B cell (primary cell): Measurements from ENCODE around the gene TBC1D10A. TPM values are rescaled to one million over a fixed set of nuclear protein-coding genes. Genes with fewer than 3 reads are reported as not detected.

ENCODE experiments used
- ATAC-seq: fragments of 200-7000 bp; cut with Tn5 transposase; one replicate; pipeline ENCODE4 v1.10.0; 2021; ENCODE audit warnings: low read depth, mild to moderate bottlenecking, moderate number of reproducible peaks, moderate library complexity
- CTCF ChIA-PET: fragments of 350-600 bp; sonication (Branson Sonifier 250); formaldehyde crosslinking; loops from one replicate; lab custom pipeline; 2021; ENCODE audit warnings: antibody characterized with exemption, inconsistent platforms; lab: Charles Lee
- POLR2A ChIA-PET: fragments of 350-600 bp; sonication (Branson Sonifier 250); formaldehyde crosslinking; loops from one replicate; lab custom pipeline; 2021; ENCODE audit warnings: antibody characterized with exemption; lab: Charles Lee
- DNase-seq: peaks from one replicate; pipeline ENCODE4 v3.0.0; 2013
- H2AFZ ChIP-seq: 2 replicates; pipeline ENCODE4 v1.6.1; 2012; ENCODE audit warnings: mild to moderate bottlenecking, low read depth, low read length; ENCODE audit not compliant: insufficient read depth, poor library complexity, severe bottlenecking
- H3K27ac ChIP-seq, 2 donors: 1 replicate in 1 of 2; 2 replicates in 1 of 2; pipeline ENCODE4 v1.5.1; 2012 to 2013; ENCODE audit warnings: low read length in 2 of 2, mild to moderate bottlenecking in 2 of 2, moderate library complexity in 1 of 2
- H3K27me3 ChIP-seq, 4 experiments: fragments of 200-600 bp in 1 of 4; sonication (generic) in 1 of 4; replicated peaks in 1 of 4; 1 replicate in 2 of 4; 2 replicates in 2 of 4; pipeline versions ENCODE4 v1.6.1 to v1.7.0; 2013 to 2016; ENCODE audit warnings: low read length in 3 of 4, mild to moderate bottlenecking in 2 of 4, mixed read lengths in 1 of 4, moderate library complexity in 1 of 4; ENCODE audit not compliant: insufficient read depth in 4 of 4, control insufficient read depth in 3 of 4; ENCODE audit errors: control extremely low read depth in 1 of 4
- H3K36me3 ChIP-seq, 2 experiments: replicated peaks in 1 of 2; 1 replicate in 1 of 2; 2 replicates in 1 of 2; pipeline versions ENCODE4 v1.6.1 to v1.7.1; 2013; ENCODE audit warnings: low read length in 1 of 2; ENCODE audit not compliant: insufficient read depth in 2 of 2, control insufficient read depth in 1 of 2; ENCODE audit errors: control extremely low read depth in 1 of 2, extremely low read depth in 1 of 2
- H3K4me1 ChIP-seq, 2 donors: fragments of 200-600 bp in 1 of 2; sonication (generic) in 1 of 2; 1 replicate in 1 of 2; 2 replicates in 1 of 2; pipeline versions ENCODE4 v1.5.1 to v1.6.1; 2013 to 2017; ENCODE audit warnings: low read length in 2 of 2; ENCODE audit not compliant: control insufficient read depth in 2 of 2, insufficient read depth in 2 of 2
- H3K4me2 ChIP-seq: replicated peaks from 2 replicates; pipeline ENCODE3; 2012; ENCODE audit warnings: mild to moderate bottlenecking, low read depth, low read length; ENCODE audit not compliant: poor library complexity, severe bottlenecking
- H3K4me3 ChIP-seq, 5 experiments: fragments of 200-600 bp in 1 of 5; sonication (generic) in 1 of 5; 1 replicate in 3 of 5; 2 replicates in 2 of 5; pipeline versions ENCODE4 v1.5.1 to v1.7.0; 2011 to 2016; ENCODE audit warnings: low read length in 4 of 5, mild to moderate bottlenecking in 4 of 5, low read depth in 2 of 5, control low read depth in 1 of 5, moderate library complexity in 1 of 5; ENCODE audit not compliant: insufficient read depth in 1 of 5; ENCODE audit errors: control extremely low read depth in 1 of 5, extremely low read depth in 1 of 5
- H3K79me2 ChIP-seq: fragments of 200-600 bp; sonication (generic); one replicate; pipeline ENCODE4 v1.6.0; 2016; ENCODE audit warnings: low read length; ENCODE audit not compliant: control insufficient read depth, insufficient read depth
- H3K9ac ChIP-seq: fragments of 200-600 bp; sonication (generic); 2 replicates; pipeline ENCODE4 v1.6.1; 2017; ENCODE audit warnings: mild to moderate bottlenecking, low read length, moderate library complexity
- H3K9me3 ChIP-seq, 3 donors: one replicate each; pipeline versions ENCODE4 v1.6.1 to v1.7.1; 2013; ENCODE audit warnings: low read length in 2 of 3; ENCODE audit not compliant: control insufficient read depth in 2 of 3, insufficient read depth in 1 of 3; ENCODE audit errors: control extremely low read depth in 1 of 3
- H4K20me1 ChIP-seq: 2 replicates; pipeline ENCODE4 v1.6.0; 2012; ENCODE audit warnings: mild to moderate bottlenecking, low read length; ENCODE audit not compliant: insufficient read depth, control insufficient read depth, poor library complexity, severe bottlenecking
- H3K27ac Mint-ChIP-seq: one replicate; pipeline ENCODE4 v1.8.0; 2021; ENCODE audit warnings: mixed read lengths
- H3K27me3 Mint-ChIP-seq: one replicate; pipeline ENCODE4 v1.8.0; 2021; ENCODE audit warnings: mixed read lengths
- H3K4me1 Mint-ChIP-seq: one replicate; pipeline ENCODE4 v1.8.0; 2021; ENCODE audit warnings: mixed read lengths
- H3K4me3 Mint-ChIP-seq: one replicate; pipeline ENCODE4 v1.8.0; 2021; ENCODE audit warnings: mixed read lengths
- H3K9me3 Mint-ChIP-seq: one replicate; pipeline ENCODE4 v1.8.0; 2022; ENCODE audit warnings: mixed read lengths; ENCODE audit not compliant: insufficient read depth
- EZH2 ChIP-seq: IDR thresholded peaks from 2 replicates; pipeline ENCODE4 v1.6.1; 2012; ENCODE audit warnings: borderline replicate concordance, low read depth, mild to moderate bottlenecking, moderate library complexity, low read length; ENCODE audit not compliant: insufficient read depth, poor library complexity, severe bottlenecking
- WGBS: methylation state at CpG from one replicate; pipeline ENCODE4 v1.1.5; 2013; ENCODE audit warnings: missing lambda C conversion rate; ENCODE audit not compliant: insufficient coverage; 5-methylcytosine and 5-hydroxymethylcytosine counted together
- intact Hi-C: fragments of 100-400 bp; cut with micrococcal nuclease; formaldehyde crosslinking; loops from one replicate; pipeline ENCODE4 v1.10.0; 2022
- polyA plus RNA-seq: library from polyadenylated mRNA; depleted of rRNA; stranded (reverse); fragments of >200 nt; gene quantifications from 2 replicates; pipeline ENCODE4 v1.2.3, GENCODE V29; 2012
- total RNA-seq, 2 donors: library from RNA; stranded (reverse); fragments of 120-200 nt in 1 of 2; gene quantifications; 1 replicate in 1 of 2; 2 replicates in 1 of 2; pipeline versions ENCODE4 v1.2.3 to v1.2.4, GENCODE V29; 2013 to 2022
- TF ChIP-seq, protein P1 (sequence below): fragments of 200-600 bp; IDR thresholded peaks from one replicate; pipeline ENCODE4 v1.8.0; 2022; ENCODE audit warnings: antibody characterized with exemption, mild to moderate bottlenecking

Gene TBC1D10A
- total and polyA plus RNA-seq, 2 donors (not counting 1 experiment from before 2014, with no cell fraction given): 45.2 to 58.4 TPM

DNA sequence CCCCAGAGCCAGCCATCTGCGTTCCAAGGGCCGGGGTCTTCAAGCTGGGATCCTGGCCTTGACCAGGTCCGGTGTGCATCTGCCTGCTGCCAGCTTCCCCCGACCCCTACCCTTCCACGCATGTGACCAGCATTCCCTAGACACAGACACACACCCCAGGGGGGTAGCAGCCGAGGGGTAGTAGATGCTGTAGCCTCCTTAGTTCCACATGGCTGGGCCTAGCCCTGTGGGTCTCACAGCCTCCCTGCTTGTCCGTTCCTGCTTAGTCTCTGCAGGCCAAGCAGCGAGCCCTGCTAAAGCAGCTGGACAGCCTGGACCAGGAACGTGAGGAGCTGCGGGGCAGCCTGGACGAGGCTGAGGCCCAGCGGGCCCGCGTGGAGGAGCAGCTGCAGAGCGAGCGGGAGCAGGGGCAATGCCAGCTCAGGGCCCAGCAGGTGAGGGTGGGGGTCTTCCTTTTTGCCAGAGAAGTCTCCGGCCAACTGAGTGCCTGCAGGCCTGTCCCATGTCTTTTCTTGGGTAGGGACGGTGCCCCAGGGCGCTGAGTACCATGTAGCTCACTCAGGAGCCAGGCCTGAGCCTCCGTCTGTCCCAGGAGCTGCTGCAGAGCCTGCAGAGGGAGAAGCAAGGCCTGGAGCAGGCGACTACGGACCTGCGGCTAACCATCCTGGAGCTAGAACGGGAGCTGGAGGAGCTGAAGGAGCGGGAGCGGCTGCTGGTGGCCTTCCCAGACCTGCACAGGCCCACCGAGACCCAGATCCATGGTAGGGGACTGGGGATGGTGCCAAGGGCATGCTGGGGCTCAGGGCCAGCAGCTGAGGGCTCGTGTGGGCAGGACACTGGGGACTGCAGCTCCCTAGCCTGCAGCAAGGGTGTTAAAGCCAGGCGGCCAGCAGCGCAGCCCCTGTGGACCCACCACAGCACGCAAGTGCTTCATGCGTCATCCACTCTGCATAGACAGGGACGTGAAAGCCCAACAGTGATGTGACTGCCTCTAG lies 46.9 kb upstream of the TBC1D10A start:
- Mint-ChIP-seq H3K9me3 (no peaks in the 10 kb centered on the region), H3K27me3 (no peaks in the 10 kb centered on the region), H3K4me1 (no peaks in the 10 kb centered on the region), H3K4me3 (no peak overlapping the region), H3K27ac (no peak overlapping the region)
- H2AFZ ChIP-seq: no peak overlapping the region
- H4K20me1 ChIP-seq: no peaks in the 10 kb centered on the region
- ATAC-seq (no peak), DNase-seq (no peak)
- H3K27me3 ChIP-seq: no peaks in the 10 kb centered on the region
- H3K9ac ChIP-seq: no peak overlapping the region
- H3K9me3 ChIP-seq: no peaks in the 10 kb centered on the region
- POLR2A ChIA-PET: no interaction called here
- no peak overlapping the region for H3K4me2 ChIP-seq
- no peaks in the 10 kb centered on the region for H3K36me3 ChIP-seq
- H3K4me1 ChIP-seq: no peaks in the 10 kb centered on the region
- H3K27ac ChIP-seq: no peak overlapping the region
- CTCF ChIA-PET: interaction anchor here (1.7 to 2.7 kb wide), 2 partner anchors 15 to 86 kb away, joined by 6 to 8 read pairs; no protein-coding TSS in a partner anchor
- no peaks in the 10 kb centered on the region for H3K79me2 ChIP-seq
- WGBS: 94% methylated on average over 33 of the region's 33 CpGs
- H3K4me3 ChIP-seq: no peak overlapping the region
- intact Hi-C loops: no loop called here
- TF ChIP-seq EZH2: no peak
- TF ChIP-seq, protein P1, sequence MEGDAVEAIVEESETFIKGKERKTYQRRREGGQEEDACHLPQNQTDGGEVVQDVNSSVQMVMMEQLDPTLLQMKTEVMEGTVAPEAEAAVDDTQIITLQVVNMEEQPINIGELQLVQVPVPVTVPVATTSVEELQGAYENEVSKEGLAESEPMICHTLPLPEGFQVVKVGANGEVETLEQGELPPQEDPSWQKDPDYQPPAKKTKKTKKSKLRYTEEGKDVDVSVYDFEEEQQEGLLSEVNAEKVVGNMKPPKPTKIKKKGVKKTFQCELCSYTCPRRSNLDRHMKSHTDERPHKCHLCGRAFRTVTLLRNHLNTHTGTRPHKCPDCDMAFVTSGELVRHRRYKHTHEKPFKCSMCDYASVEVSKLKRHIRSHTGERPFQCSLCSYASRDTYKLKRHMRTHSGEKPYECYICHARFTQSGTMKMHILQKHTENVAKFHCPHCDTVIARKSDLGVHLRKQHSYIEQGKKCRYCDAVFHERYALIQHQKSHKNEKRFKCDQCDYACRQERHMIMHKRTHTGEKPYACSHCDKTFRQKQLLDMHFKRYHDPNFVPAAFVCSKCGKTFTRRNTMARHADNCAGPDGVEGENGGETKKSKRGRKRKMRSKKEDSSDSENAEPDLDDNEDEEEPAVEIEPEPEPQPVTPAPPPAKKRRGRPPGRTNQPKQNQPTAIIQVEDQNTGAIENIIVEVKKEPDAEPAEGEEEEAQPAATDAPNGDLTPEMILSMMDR: no peak

DNA sequence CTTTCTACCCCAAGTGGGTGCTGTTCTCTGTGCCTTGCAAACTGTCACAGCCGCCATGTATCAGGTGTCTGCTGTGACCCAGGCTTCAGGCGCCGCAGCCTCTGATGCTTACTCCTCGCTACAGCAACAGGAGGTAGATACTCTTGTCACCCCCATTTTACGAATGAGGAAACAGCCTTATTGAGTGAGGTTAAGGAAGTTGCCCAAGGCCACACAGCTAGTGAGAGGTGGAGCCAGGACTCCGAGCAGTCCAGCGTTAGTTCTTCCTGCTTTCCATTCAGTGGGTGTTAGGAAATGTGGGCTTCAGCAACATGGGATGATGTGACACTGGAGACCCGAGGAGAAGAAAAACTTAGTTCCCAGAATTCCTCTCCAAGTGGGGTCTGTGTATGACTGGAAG lies 46.2 kb upstream of the TBC1D10A start:
- H2AFZ ChIP-seq: no peak overlapping the region
- 87% methylated on average over 5 of the region's 8 CpGs for WGBS
- H3K4me2 ChIP-seq: no peak overlapping the region

More for the DNA sequence above, 46.2 kb upstream of the TBC1D10A start:
- Histone ChIP-seq H3K4me1 (no peaks in the 10 kb centered on the region), H4K20me1 (no peaks in the 10 kb centered on the region), H3K9me3 (no peaks in the 10 kb centered on the region), H3K4me3 (no peak overlapping the region), H3K9ac (no peak overlapping the region), H3K27me3 (no peaks in the 10 kb centered on the region), H3K36me3 (no peaks in the 10 kb centered on the region), H3K79me2 (no peaks in the 10 kb centered on the region), H3K27ac (no peak overlapping the region)
- ATAC-seq (no peak), DNase-seq (no peak)
- no peaks in the 10 kb centered on the region for H3K27me3 Mint-ChIP-seq
- no peak overlapping the region for H3K4me3 Mint-ChIP-seq
- TF ChIP-seq, protein P1: no peak
- TF ChIP-seq EZH2: no peak
- CTCF ChIA-PET: interaction anchor here (2.7 kb wide), 1 partner anchor 85 kb away, joined by 8 read pairs; no protein-coding TSS in a partner anchor
- POLR2A ChIA-PET: no interaction called here
- no peak overlapping the region for H3K27ac Mint-ChIP-seq
- no peaks in the 10 kb centered on the region for H3K4me1 Mint-ChIP-seq
- intact Hi-C loops: no loop called here
- H3K9me3 Mint-ChIP-seq: no peaks in the 10 kb centered on the region
